IMR-90 (cell line): Measurements from ENCODE around the gene ACSF2. TPM values are rescaled to one million over a fixed set of nuclear protein-coding genes. Genes with fewer than 3 reads are reported as not detected.

Experiments used
- ATAC-seq: fragments of 200-7000 bp; cut with Tn5 transposase; 2 replicates; pipeline ENCODE4 v1.9.1; 2020; ENCODE audit warnings: low read depth, mild to moderate bottlenecking, moderate library complexity
- BruUV-seq: library from RNA; stranded (reverse); fragments of 400-500 nt; replicated peaks from 2 replicates; lab custom pipeline; 2021; lab: Mats Ljungman, UMichigan
- CTCF ChIA-PET: fragments of 300-600 bp; formaldehyde crosslinking; extraction: SDS; loops from one replicate; lab custom pipeline; 2021; ENCODE audit warnings: antibody characterized with exemption; lab: Yijun Ruan, JAX
- POLR2A ChIA-PET: fragments of 300-600 bp; sonication (Branson Sonifier 250); formaldehyde crosslinking; loops from one replicate; lab custom pipeline; 2022; ENCODE audit warnings: antibody characterized with exemption; ENCODE audit not compliant: unreplicated experiment; lab: Charles Lee
- DNase-seq: peaks from one replicate; pipeline ENCODE4 v3.0.0; 2013
- H2AFZ ChIP-seq: replicated peaks from 2 replicates; pipeline ENCODE3; 2013; ENCODE audit warnings: low read length, mild to moderate bottlenecking; ENCODE audit not compliant: poor library complexity
- H2AK5ac ChIP-seq: 2 replicates; pipeline ENCODE4 v1.6.1; 2013; ENCODE audit warnings: low read depth, low read length, inconsistent platforms
- H2AK9ac ChIP-seq: replicated peaks from 2 replicates; pipeline ENCODE3; 2013; ENCODE audit warnings: mild to moderate bottlenecking, low read depth, low read length, moderate library complexity; ENCODE audit not compliant: poor library complexity
- H2BK120ac ChIP-seq: 2 replicates; pipeline ENCODE4 v1.6.1; 2013; ENCODE audit warnings: low read depth, low read length, inconsistent platforms
- H2BK15ac ChIP-seq: 3 replicates; pipeline ENCODE4 v1.6.1; 2013; ENCODE audit warnings: low read depth, low read length, inconsistent platforms
- H2BK20ac ChIP-seq: 2 replicates; pipeline ENCODE4 v1.6.1; 2013; ENCODE audit warnings: low read depth, mild to moderate bottlenecking, inconsistent platforms, low read length, moderate library complexity
- H2BK5ac ChIP-seq: 2 replicates; pipeline ENCODE4 v1.6.1; 2013; ENCODE audit warnings: mild to moderate bottlenecking, low read depth, low read length, inconsistent platforms; ENCODE audit not compliant: poor library complexity, severe bottlenecking
- H3K14ac ChIP-seq: replicated peaks from 2 replicates; pipeline ENCODE4 v1.6.1; 2013; ENCODE audit warnings: low read depth, low read length, inconsistent platforms
- H3K18ac ChIP-seq: 2 replicates; pipeline ENCODE4 v1.6.1; 2013; ENCODE audit warnings: low read depth, low read length, control low read depth
- H3K23ac ChIP-seq: 2 replicates; pipeline ENCODE4 v1.6.1; 2013; ENCODE audit warnings: low read depth, low read length, inconsistent platforms
- H3K27ac ChIP-seq: 2 replicates; pipeline ENCODE4 v1.5.1; 2013; ENCODE audit warnings: mild to moderate bottlenecking, control low read depth, low read length; ENCODE audit not compliant: insufficient read depth
- H3K27me3 ChIP-seq: 2 replicates; pipeline ENCODE4 v1.6.1; 2013; ENCODE audit warnings: low read length; ENCODE audit not compliant: control insufficient read depth, insufficient read depth
- H3K36me3 ChIP-seq: 2 replicates; pipeline ENCODE4 v1.6.1; 2013; ENCODE audit warnings: low read length, mixed read lengths; ENCODE audit not compliant: control insufficient read depth, insufficient read depth
- H3K4ac ChIP-seq: 2 replicates; pipeline ENCODE4 v1.6.1; 2013; ENCODE audit warnings: low read depth, low read length, inconsistent platforms
- H3K4me1 ChIP-seq: 2 replicates; pipeline ENCODE4 v1.6.1; 2013; ENCODE audit warnings: low read length, mixed read lengths; ENCODE audit not compliant: control insufficient read depth, insufficient read depth
- H3K4me2 ChIP-seq: 2 replicates; pipeline ENCODE4 v1.6.1; 2013; ENCODE audit warnings: low read depth, mild to moderate bottlenecking, control low read depth, low read length, moderate library complexity
- H3K4me3 ChIP-seq: 2 replicates; pipeline ENCODE4 v1.5.1; 2013; ENCODE audit warnings: low read depth, mild to moderate bottlenecking, control low read depth, low read length, moderate library complexity; ENCODE audit not compliant: insufficient read depth
- H3K56ac ChIP-seq: 2 replicates; pipeline ENCODE4 v1.6.1; 2013; ENCODE audit warnings: low read length, inconsistent platforms; ENCODE audit not compliant: insufficient read depth; ENCODE audit errors: extremely low read depth
- H3K79me1 ChIP-seq, 2 experiments: 2 replicates each; pipeline ENCODE4 v1.6.1; 2013; ENCODE audit warnings: low read length in 2 of 2, inconsistent platforms in 1 of 2, low read depth in 1 of 2
- H3K9ac ChIP-seq: 2 replicates; pipeline ENCODE4 v1.6.1; 2013; ENCODE audit warnings: low read depth, low read length, control low read depth
- H3K9me1 ChIP-seq: 2 replicates; pipeline ENCODE4 v1.6.1; 2013; ENCODE audit warnings: low read length, inconsistent platforms; ENCODE audit not compliant: insufficient read depth
- H3K9me3 ChIP-seq: 2 replicates; pipeline ENCODE4 v1.6.1; 2013; ENCODE audit warnings: low read length; ENCODE audit not compliant: control insufficient read depth, insufficient read depth
- H4K20me1 ChIP-seq: 2 replicates; pipeline ENCODE4 v1.6.1; 2013; ENCODE audit warnings: low read length, inconsistent platforms; ENCODE audit not compliant: insufficient read depth
- H4K5ac ChIP-seq: 2 replicates; pipeline ENCODE4 v1.6.1; 2013; ENCODE audit warnings: mild to moderate bottlenecking, low read depth, low read length, control low read depth
- H4K8ac ChIP-seq, 2 experiments: 2 replicates each; pipeline ENCODE4 v1.6.1; 2013; ENCODE audit warnings: low read depth in 2 of 2, low read length in 2 of 2, control low read depth in 1 of 2, inconsistent platforms in 1 of 2
- H4K91ac ChIP-seq: 2 replicates; pipeline ENCODE4 v1.6.1; 2013; ENCODE audit warnings: low read depth, low read length, inconsistent platforms; ENCODE audit not compliant: insufficient read depth
- BHLHE40 ChIP-seq: fragments of 150-350 bp; IDR thresholded peaks from 2 replicates; pipeline ENCODE4 v1.6.1; 2016; ENCODE audit warnings: mild to moderate bottlenecking, low read depth, low read length
- CEBPB ChIP-seq: IDR thresholded peaks from 2 replicates; pipeline ENCODE4 v1.6.1; 2012; ENCODE audit warnings: low read depth, low read length, improper control_type of control experiment
- CHD1 ChIP-seq: IDR thresholded peaks from 2 replicates; pipeline ENCODE4 v1.6.1; 2012; ENCODE audit warnings: low read depth, low read length, improper control_type of control experiment
- FOS ChIP-seq: fragments of 150-350 bp; IDR thresholded peaks from 2 replicates; pipeline ENCODE4 v1.6.1; 2016; ENCODE audit warnings: low read depth, low read length
- MAFK ChIP-seq: IDR thresholded peaks from 2 replicates; pipeline ENCODE4 v1.6.1; 2012; ENCODE audit warnings: low read depth, low read length, improper control_type of control experiment
- MAZ ChIP-seq: IDR thresholded peaks from 2 replicates; pipeline ENCODE4 v1.6.1; 2012; ENCODE audit warnings: low read depth, mild to moderate bottlenecking, low read length, improper control_type of control experiment, moderate library complexity, borderline replicate concordance
- MXI1 ChIP-seq: IDR thresholded peaks from 2 replicates; pipeline ENCODE4 v1.6.1; 2012; ENCODE audit warnings: low read depth, mild to moderate bottlenecking, low read length, moderate library complexity, borderline replicate concordance
- NFE2L2 ChIP-seq: fragments of 150-350 bp; IDR thresholded peaks from 2 replicates; pipeline ENCODE4 v1.6.1; 2016; ENCODE audit warnings: low read depth, mild to moderate bottlenecking, low read length
- POLR2A ChIP-seq: IDR thresholded peaks from 2 replicates; pipeline ENCODE4 v1.6.1; 2012; ENCODE audit warnings: mild to moderate bottlenecking, low read depth, low read length
- RAD21 ChIP-seq: IDR thresholded peaks from 2 replicates; pipeline ENCODE4 v1.6.1; 2012; ENCODE audit warnings: low read length, improper control_type of control experiment
- RCOR1 ChIP-seq: IDR thresholded peaks from 2 replicates; pipeline ENCODE4 v1.6.1; 2012; ENCODE audit warnings: mild to moderate bottlenecking, low read length, improper control_type of control experiment; ENCODE audit not compliant: insufficient replicate concordance
- RFX5 ChIP-seq: IDR thresholded peaks from 2 replicates; pipeline ENCODE4 v1.8.0; 2012; ENCODE audit warnings: low read depth, mild to moderate bottlenecking, low read length, moderate library complexity
- SMC3 ChIP-seq: fragments of 150-350 bp; IDR thresholded peaks from 2 replicates; pipeline ENCODE4 v1.6.1; 2016; ENCODE audit warnings: low read depth, mild to moderate bottlenecking, antibody characterized with exemption, low read length, moderate library complexity
- WGBS, 2 experiments: methylation state at CpG; one replicate each; pipeline versions ENCODE4 v1.1.5 to v1.1.7; 2013; ENCODE audit warnings: missing lambda C conversion rate in 2 of 2; ENCODE audit not compliant: insufficient read length in 1 of 2; ENCODE audit errors: extremely low coverage in 2 of 2; 5-methylcytosine and 5-hydroxymethylcytosine counted together
- dilution Hi-C: fragments of 300-500 bp; cut with HindIII; formaldehyde crosslinking; loops from one replicate; pipeline ENCODE4 v1.14.3; 2018; ENCODE audit warnings: low sequenced_read_pairs; ENCODE audit not compliant: unreplicated experiment
- in situ Hi-C: fragments of 300-500 bp; cut with MboI; formaldehyde crosslinking; loops from 3 replicates; pipeline ENCODE4 v1.14.3; 2019; ENCODE audit warnings: low sequenced_read_pairs, inconsistent platforms, mixed read lengths
- intact Hi-C: fragments of 100-400 bp; cut with micrococcal nuclease; formaldehyde crosslinking; loops from 2 replicates; pipeline ENCODE4 v1.10.0; 2022
- polyA plus RNA-seq, 3 experiments: library from polyadenylated mRNA; depleted of rRNA; stranded (reverse); fragments of >200 nt; gene quantifications; 2 replicates each; pipeline ENCODE4 v1.2.3, GENCODE V29; 2012; ENCODE audit warnings: low replicate concordance in 1 of 3
- total RNA-seq: library from RNA; depleted of rRNA; stranded (reverse); fragments of >200 nt; gene quantifications from 2 replicates; pipeline ENCODE4 v1.2.3, GENCODE V29; 2012
- TF ChIP-seq, protein P1 (sequence below): fragments of 150-350 bp; IDR thresholded peaks from 2 replicates; pipeline ENCODE4 v1.6.1; 2017; ENCODE audit warnings: mild to moderate bottlenecking, antibody characterized with exemption, low read length, low read depth
- TF ChIP-seq, protein P2 (sequence below): fragments of 150-350 bp; IDR thresholded peaks from 2 replicates; pipeline ENCODE4 v1.6.1; 2016; ENCODE audit warnings: low read depth, mild to moderate bottlenecking, low read length, moderate library complexity, borderline replicate concordance
- TF ChIP-seq, protein P3 (sequence below): conservative IDR thresholded peaks from 2 replicates; pipeline ENCODE4 v1.5.1; 2012; ENCODE audit warnings: mild to moderate bottlenecking, low read depth, low read length, improper control_type of control experiment

ACSF2 gene
- total and polyA plus RNA-seq, 2 of the 4 experiments (the other 2 are of a cell fraction), result 18.5 to 27.2 TPM

DNA sequence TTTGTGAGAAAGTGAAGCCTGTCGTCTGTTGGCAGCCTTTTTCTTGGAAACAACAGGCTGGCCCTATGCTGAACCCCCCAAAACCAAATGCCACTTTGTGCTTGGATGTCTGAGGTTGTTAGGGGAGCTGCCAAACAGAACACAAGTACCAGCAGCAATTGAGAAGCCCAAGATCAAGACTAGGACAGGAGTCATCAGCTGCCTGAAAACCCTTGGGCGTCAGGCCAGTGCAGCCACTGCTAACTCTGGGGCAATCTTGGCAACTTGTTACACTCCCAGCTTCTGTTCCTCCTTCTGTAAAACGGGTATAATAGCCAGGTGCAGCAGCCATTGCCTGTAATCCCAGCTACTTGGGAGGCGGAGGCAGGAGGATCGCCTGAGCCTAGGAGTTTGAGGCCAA is 19.4 kb upstream of the ACSF2 start:
- Histone ChIP-seq H3K56ac (no peak overlapping the region), H2BK5ac (no peak overlapping the region), H3K18ac (no peak overlapping the region), H2AFZ (no peak overlapping the region), H3K9me1 (no peaks in the 10 kb centered on the region), H2AK9ac (no peak overlapping the region), H4K5ac (no peak overlapping the region), H4K8ac (no peak overlapping the region), H3K27me3 (peaks cover 35% of the 10 kb centered on the region), H2BK15ac (no peak overlapping the region), H2BK20ac (no peak overlapping the region), H2BK120ac (no peak overlapping the region), H4K91ac (no peak overlapping the region), H2AK5ac (no peak overlapping the region), H3K4me1 (no peaks in the 10 kb centered on the region), H3K9ac (no peak overlapping the region), H3K36me3 (no peaks in the 10 kb centered on the region), H3K27ac (no peak overlapping the region), H3K4me3 (no peak overlapping the region), H3K9me3 (no peaks in the 10 kb centered on the region), H3K4me2 (no peak overlapping the region), H4K20me1 (no peaks in the 10 kb centered on the region), H3K23ac (no peak overlapping the region), H3K14ac (no peak overlapping the region), H3K4ac (no peak overlapping the region), H3K79me1 (no peaks in the 10 kb centered on the region)
- intact Hi-C loops, result no loop called here
- no peak for DNase-seq
- CTCF ChIA-PET, result no interaction called here
- in situ Hi-C loops, result no loop called here
- TF ChIP-seq CEBPB (no peak), RCOR1 (no peak), MAFK (no peak), MAZ (no peak), CHD1 (no peak), MXI1 (no peak), FOS (no peak), BHLHE40 (no peak), SMC3 (no peak), RAD21 (no peak), NFE2L2 (no peak), POLR2A (no peak), RFX5 (no peak)
- TF ChIP-seq, protein P1, sequence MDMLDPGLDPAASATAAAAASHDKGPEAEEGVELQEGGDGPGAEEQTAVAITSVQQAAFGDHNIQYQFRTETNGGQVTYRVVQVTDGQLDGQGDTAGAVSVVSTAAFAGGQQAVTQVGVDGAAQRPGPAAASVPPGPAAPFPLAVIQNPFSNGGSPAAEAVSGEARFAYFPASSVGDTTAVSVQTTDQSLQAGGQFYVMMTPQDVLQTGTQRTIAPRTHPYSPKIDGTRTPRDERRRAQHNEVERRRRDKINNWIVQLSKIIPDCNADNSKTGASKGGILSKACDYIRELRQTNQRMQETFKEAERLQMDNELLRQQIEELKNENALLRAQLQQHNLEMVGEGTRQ, result no peak
- TF ChIP-seq, protein P2, sequence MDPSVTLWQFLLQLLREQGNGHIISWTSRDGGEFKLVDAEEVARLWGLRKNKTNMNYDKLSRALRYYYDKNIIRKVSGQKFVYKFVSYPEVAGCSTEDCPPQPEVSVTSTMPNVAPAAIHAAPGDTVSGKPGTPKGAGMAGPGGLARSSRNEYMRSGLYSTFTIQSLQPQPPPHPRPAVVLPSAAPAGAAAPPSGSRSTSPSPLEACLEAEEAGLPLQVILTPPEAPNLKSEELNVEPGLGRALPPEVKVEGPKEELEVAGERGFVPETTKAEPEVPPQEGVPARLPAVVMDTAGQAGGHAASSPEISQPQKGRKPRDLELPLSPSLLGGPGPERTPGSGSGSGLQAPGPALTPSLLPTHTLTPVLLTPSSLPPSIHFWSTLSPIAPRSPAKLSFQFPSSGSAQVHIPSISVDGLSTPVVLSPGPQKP, result no peak
- TF ChIP-seq, protein P3, sequence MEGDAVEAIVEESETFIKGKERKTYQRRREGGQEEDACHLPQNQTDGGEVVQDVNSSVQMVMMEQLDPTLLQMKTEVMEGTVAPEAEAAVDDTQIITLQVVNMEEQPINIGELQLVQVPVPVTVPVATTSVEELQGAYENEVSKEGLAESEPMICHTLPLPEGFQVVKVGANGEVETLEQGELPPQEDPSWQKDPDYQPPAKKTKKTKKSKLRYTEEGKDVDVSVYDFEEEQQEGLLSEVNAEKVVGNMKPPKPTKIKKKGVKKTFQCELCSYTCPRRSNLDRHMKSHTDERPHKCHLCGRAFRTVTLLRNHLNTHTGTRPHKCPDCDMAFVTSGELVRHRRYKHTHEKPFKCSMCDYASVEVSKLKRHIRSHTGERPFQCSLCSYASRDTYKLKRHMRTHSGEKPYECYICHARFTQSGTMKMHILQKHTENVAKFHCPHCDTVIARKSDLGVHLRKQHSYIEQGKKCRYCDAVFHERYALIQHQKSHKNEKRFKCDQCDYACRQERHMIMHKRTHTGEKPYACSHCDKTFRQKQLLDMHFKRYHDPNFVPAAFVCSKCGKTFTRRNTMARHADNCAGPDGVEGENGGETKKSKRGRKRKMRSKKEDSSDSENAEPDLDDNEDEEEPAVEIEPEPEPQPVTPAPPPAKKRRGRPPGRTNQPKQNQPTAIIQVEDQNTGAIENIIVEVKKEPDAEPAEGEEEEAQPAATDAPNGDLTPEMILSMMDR, result no peak
- dilution Hi-C loops, result no loop called here
- BruUV-seq, result no TSS peak
- no peak for ATAC-seq
- POLR2A ChIA-PET, result no interaction called here
- WGBS, 2 experiments, result 63% methylated on average over 1 of the region's 5 CpGs; no CpG with 5 or more reads in 1 of the 2 experiments
